IPS DF 6.9 (cell line): Measurements from ENCODE around the gene ZNF277.
"Not testable (repeated sequence)": the region's sequence is repeated elsewhere in the genome, so short reads cannot be mapped to it uniquely, and the experiment has no call there.

Experiments used
- DNase-seq: peaks from one replicate; pipeline ENCODE4 v3.0.0-alpha.2; 2013; ENCODE audit warnings: low read depth, low spot score
- H3K27ac ChIP-seq: one replicate; pipeline ENCODE4 v1.5.1; 2013; ENCODE audit warnings: low read length, control low read depth
- H3K27me3 ChIP-seq: 2 replicates; pipeline ENCODE4 v1.6.1; 2013; ENCODE audit warnings: mild to moderate bottlenecking, low read length; ENCODE audit not compliant: control insufficient read depth, insufficient read depth
- H3K36me3 ChIP-seq: 2 replicates; pipeline ENCODE4 v1.6.1; 2013; ENCODE audit warnings: low read length; ENCODE audit not compliant: control insufficient read depth, insufficient read depth
- H3K4me1 ChIP-seq: 2 replicates; pipeline ENCODE4 v1.6.1; 2013; ENCODE audit warnings: low read length; ENCODE audit not compliant: control insufficient read depth, insufficient read depth
- H3K4me3 ChIP-seq: 2 replicates; pipeline ENCODE4 v1.5.1; 2013; ENCODE audit warnings: mild to moderate bottlenecking, low read length
- H3K9me3 ChIP-seq: 2 replicates; pipeline ENCODE4 v1.6.1; 2013; ENCODE audit warnings: low read length, inconsistent platforms; ENCODE audit not compliant: control insufficient read depth, insufficient read depth
- WGBS: extraction: QIAGEN DNeasy Blood & Tissue Kit; methylation state at CpG from one replicate; pipeline ENCODE4 v1.1.7; 2013; ENCODE audit warnings: mixed read lengths, missing lambda C conversion rate; ENCODE audit not compliant: insufficient read length, insufficient coverage; 5-methylcytosine and 5-hydroxymethylcytosine counted together

The ZNF277 gene

GRCh38 chr7:112390167-112390566, 183.7 kb downstream of the ZNF277 start:
- Histone ChIP-seq H3K27me3 (no peaks in the 10 kb centered on the region), H3K4me1 (0 out of 2 replicates have a peak, but pooled peaks cover 1% of the 10 kb centered on the region), H3K36me3 (no peaks in the 10 kb centered on the region), H3K27ac (no peak overlapping the region), H3K4me3 (no peak overlapping the region), H3K9me3 (no peaks in the 10 kb centered on the region)
- no peak for DNase-seq
- WGBS: no CpG with 5 or more reads among the region's 6 CpGs

- not testable (repeated sequence) for H3K36me3 ChIP-seq, DNase-seq, H3K27me3 ChIP-seq, H3K27ac ChIP-seq, H3K4me1 ChIP-seq, H3K9me3 ChIP-seq, H3K4me3 ChIP-seq
- WGBS: 100% methylated on average over 2 of the region's 69 CpGs
Measured at GRCh38 chr7:112391079-112391821, 184.8 kb downstream of the ZNF277 start.

GRCh38 chr7:112391841-112392286, 185.4 kb downstream of the ZNF277 start:
- DNase-seq, H3K4me1 ChIP-seq, H3K9me3 ChIP-seq, H3K27ac ChIP-seq, H3K27me3 ChIP-seq, H3K36me3 ChIP-seq: not testable (repeated sequence)
- no CpG with 5 or more reads among the region's 37 CpGs for WGBS
- peak overlapping the region; percentile 53; the same call in 1 of the 2 replicates for H3K4me3 ChIP-seq
